ENCODE data around the gene LUZP2.

DNA sequence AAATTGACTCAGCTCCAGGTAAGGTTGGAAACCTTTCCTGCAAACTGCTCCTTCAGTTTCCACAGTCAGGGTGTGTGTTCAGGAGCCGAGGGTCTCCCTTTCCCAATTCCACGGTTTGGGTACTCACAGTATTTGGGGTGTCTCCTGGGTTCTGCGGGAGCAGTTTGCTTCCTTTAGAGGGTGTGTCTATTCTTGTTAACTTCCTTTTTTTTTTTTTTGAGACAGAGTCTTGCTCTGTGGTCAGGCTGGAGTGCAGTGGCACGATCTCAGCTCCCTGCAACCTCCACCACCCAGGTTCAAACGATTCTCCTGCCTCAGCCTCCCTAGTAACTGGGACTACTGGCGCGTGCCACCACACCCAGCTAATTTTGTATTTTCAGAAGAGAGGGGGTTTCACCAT lies 251.4 kb downstream of the LUZP2 start:
- TF ChIP-seq, protein P1, sequence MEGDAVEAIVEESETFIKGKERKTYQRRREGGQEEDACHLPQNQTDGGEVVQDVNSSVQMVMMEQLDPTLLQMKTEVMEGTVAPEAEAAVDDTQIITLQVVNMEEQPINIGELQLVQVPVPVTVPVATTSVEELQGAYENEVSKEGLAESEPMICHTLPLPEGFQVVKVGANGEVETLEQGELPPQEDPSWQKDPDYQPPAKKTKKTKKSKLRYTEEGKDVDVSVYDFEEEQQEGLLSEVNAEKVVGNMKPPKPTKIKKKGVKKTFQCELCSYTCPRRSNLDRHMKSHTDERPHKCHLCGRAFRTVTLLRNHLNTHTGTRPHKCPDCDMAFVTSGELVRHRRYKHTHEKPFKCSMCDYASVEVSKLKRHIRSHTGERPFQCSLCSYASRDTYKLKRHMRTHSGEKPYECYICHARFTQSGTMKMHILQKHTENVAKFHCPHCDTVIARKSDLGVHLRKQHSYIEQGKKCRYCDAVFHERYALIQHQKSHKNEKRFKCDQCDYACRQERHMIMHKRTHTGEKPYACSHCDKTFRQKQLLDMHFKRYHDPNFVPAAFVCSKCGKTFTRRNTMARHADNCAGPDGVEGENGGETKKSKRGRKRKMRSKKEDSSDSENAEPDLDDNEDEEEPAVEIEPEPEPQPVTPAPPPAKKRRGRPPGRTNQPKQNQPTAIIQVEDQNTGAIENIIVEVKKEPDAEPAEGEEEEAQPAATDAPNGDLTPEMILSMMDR (IDR thresholded peaks at IDR 0.05): no peak
- TF ChIP-seq POLR2A (IDR thresholded peaks at IDR 0.05): no peak
